HG02884 (cell line): ENCODE results near the gene DAB2.
"Not testable (repeated sequence)": the region's sequence is repeated elsewhere in the genome, so short reads cannot be mapped to it uniquely, and the experiment has no call there.

Experiments used
- ATAC-seq: cut with Tn5 transposase; IDR thresholded peaks from one replicate; pipeline ENCODE4 v1.9.1; 2021; ENCODE audit warnings: mild to moderate bottlenecking, moderate library complexity; ENCODE audit not compliant: unreplicated experiment

Gene DAB2

DNA sequence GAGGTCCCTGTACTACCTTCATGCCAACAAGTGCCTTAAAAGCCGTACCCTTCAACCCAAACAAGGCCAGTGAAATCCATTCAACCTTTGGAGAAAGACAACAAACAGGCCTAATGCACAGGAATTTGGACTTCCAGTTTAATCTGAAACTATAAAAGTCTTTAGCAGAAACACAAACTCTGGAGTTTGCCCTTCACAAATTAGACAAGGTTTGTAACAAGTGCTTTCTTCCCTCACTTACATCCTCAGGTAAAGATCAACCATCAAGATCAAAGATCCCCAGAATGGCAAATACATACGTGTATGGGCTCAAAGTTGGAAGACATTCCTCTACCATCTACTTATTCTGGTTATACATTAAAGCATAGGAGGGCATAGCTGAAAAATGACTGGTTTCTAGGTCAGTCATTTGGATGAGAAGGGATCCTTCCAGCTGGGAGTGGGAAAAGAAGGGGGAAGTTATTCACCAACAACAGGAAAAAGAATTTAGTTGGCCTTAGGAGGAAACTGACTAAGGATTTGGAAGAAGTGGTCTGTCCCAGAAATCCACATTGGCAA is 2.0 kb downstream of the DAB2 start:
- ATAC-seq = no peak

- ATAC-seq = no peak
Measured at GRCh38 chr5:39422036-39422606, 2.7 kb downstream of the DAB2 start.

DNA sequence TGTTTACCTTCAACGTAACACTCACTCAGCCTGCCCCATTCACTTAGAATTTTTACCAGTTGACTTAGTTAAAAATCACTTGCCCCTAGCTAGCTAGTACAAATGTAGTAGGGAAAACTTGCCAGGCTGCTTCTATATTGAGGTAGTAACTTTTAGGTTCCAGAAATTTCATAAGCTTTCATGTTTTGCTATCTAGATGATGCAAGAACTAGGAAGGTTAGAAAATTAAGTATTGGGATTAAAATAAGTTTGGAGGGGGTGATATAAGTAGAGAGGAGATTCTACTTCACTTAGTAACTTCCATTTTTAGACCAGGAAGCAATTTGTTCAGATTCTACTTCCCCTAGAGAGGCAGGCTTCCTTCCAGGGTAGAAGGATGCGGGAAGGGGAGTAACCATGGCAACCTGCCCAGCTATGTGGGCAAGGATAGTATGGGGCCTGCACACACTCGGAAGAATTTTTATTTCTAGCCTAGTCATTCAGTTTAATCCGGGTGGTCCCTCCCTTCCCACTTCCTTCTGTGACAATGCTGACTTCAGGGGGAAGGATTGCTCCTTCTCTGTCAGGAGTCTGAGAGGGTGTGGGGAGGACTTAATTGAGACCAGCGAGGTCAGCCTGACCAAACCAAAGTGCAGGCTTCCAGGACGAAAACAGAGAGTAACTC is 4.2 kb downstream of the DAB2 start:
- ATAC-seq = no peak

DNA sequence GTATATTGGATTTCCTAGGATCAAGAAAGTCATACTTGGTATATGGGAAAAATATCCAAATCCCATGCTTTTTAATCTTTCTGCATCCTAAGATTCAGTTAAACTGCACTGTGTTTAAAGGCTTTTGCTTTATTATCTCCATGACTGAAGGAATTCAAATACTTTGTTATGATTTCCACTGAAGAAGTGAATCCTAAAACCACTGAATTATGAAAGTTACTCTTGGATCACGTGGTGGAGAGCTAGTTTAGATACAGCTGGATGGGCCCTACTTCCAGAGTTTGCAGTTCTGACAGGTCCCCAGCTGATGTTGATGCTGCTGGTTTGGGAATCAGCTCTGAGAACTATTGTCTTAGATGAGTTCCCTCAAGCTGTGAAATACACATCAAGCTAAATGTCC is 5.0 kb downstream of the DAB2 start:
- no peak for ATAC-seq

- no peak for ATAC-seq
Measured at GRCh38 chr5:39417979-39418378, 6.8 kb downstream of the DAB2 start.

GRCh38 chr5:39415201-39415600 is 9.6 kb downstream of the DAB2 start:
- ATAC-seq = no peak

- ATAC-seq = no peak
Measured at GRCh38 chr5:39414426-39414825, 10.4 kb downstream of the DAB2 start.

GRCh38 chr5:39413771-39414170 is 11.0 kb downstream of the DAB2 start:
- ATAC-seq = no peak

DNA sequence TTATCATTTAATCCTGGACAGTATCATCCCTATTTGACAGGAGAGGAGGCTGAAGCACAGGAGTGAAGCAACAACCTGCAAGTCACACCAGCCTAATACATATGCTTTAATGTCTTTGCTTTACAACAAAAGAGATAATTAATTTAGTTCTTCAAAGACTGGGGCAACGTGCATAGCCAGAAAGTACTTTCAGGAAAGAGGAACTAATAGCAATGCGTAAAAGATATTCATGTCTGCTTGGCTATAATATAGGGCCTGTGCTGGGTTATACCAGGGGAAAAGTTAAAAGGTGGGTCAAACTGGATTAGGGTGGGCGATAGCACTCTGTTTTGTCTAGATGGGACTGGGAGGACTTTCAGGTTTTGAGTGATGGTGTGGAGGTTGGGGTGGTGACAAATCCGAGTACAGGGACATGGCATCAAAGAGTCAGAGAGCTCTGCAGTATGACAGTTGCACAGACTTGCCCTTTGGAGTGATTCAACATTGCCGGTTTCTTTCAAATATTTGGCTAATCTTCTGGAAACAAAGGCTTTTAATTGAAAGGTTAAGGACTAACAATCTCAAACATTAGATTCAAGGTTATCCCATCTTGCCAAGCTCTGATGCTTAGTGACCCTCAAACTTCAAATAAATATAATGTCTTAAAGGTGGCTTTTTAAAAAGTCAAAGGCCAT is 11.9 kb downstream of the DAB2 start:
- ATAC-seq = no peak

GRCh38 chr5:39411985-39412384 is 12.8 kb downstream of the DAB2 start:
- no peak for ATAC-seq

DNA sequence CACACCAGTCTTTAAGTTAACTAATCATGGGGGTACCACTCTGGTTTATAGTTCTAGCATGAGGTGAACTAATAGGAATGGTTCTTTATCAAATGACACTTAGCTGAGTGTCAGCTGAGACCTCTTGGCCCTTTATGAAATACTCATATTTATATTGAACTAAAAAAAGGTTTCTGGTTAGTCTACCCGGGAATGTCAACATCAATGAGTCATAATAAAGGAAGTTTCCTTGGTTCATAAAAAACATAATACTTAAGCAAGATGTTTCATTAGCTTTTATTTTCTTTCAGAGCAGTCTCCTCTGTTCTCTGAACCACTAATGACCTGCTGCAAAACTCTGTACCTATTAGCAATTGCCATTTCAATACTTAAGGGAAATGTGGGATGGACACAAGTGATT is 13.7 kb downstream of the DAB2 start:
- ATAC-seq = no peak

DNA sequence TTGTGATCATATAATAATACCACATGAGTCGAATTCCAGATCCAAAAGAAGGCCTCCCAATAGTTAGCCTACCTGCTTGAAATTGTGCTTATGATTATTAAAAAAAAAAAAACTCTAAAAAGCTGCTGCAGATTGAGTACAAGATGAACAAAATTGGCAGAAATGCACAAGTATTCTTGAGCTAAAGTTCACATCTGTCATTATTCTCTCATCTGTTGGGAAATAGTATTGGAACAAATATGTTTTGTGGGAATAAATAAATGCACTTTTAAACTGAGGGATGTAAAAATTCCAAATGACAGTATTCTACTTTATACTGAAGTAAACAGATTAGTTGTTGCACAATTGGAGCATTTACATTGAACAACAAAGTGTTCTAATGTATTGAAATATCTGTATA is 15.7 kb downstream of the DAB2 start:
- ATAC-seq = no peak

DNA sequence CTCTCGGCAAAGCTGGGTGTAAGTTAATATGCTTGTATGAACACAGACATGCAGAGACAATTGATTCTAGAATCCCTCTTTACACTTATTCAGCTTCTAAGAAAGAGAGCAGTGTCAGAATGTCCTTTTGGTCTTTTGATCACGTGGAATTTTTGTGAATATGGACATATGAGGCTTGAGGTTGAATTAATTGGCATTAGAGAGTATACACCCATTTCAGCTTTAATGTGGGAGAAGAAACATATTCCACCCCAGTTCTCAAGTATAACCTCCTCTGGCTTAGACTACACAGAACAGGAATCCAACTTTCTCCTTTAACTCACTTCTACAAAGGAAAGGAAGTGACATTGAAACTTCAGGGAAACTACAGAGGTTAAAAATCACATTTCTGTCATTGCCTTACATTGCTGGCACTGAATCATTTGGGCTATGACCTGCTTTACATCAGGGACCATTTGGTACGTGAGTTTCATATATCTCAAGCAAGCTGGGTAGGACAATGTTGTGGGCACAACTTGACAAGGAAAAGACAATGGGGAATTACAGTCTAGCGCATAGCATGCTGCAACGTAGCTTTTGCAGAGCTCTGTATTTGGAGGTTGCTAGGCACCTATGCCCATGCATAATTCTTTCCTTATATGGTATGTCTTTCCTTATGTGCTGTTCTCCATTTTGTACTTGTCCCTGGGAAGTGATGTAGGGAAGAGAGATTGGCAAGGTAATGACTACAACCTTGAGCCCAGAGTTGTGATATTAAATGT is 19.5 kb downstream of the DAB2 start:
- no peak for ATAC-seq

DNA sequence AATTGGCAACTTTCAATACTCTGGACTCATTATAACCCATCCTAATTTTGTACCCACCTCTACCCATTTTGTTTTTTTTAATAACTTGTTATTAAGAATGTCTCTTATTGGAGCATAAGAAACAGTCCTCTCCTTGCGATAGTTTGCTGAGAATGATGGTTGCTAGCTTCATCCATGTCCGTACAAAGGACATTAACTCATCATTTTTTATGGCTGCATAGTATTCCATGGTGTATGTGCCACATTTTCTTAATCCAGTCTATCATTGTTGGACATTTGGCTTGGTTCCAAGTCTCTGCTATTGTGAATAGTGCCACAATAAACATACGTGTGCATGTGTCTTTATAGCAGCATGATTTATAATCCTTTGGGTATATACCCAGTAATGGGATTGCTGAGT is 21.0 kb downstream of the DAB2 start:
- not testable (repeated sequence) for ATAC-seq

DNA sequence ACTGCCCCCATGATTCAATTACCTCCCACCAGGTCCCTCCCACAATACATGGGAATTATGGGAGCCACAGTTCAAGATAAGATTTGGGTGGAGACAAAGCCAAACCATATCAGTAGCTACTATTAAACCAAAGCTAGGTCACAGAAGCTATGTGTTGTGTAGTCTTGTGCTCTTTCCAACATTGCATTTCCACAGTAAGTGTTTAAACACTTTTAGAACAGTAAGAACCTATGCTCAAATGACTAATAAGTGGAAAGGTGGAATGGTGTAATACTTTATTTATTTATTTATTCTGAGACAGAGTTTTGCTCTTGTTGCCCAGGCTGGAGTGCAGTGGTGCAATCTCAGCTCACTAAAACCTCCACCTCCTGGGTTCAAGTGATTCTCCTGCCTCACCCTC is 22.6 kb downstream of the DAB2 start:
- ATAC-seq = not testable (repeated sequence)

GRCh38 chr5:39400713-39401578 is 23.8 kb downstream of the DAB2 start:
- no peak for ATAC-seq

DNA sequence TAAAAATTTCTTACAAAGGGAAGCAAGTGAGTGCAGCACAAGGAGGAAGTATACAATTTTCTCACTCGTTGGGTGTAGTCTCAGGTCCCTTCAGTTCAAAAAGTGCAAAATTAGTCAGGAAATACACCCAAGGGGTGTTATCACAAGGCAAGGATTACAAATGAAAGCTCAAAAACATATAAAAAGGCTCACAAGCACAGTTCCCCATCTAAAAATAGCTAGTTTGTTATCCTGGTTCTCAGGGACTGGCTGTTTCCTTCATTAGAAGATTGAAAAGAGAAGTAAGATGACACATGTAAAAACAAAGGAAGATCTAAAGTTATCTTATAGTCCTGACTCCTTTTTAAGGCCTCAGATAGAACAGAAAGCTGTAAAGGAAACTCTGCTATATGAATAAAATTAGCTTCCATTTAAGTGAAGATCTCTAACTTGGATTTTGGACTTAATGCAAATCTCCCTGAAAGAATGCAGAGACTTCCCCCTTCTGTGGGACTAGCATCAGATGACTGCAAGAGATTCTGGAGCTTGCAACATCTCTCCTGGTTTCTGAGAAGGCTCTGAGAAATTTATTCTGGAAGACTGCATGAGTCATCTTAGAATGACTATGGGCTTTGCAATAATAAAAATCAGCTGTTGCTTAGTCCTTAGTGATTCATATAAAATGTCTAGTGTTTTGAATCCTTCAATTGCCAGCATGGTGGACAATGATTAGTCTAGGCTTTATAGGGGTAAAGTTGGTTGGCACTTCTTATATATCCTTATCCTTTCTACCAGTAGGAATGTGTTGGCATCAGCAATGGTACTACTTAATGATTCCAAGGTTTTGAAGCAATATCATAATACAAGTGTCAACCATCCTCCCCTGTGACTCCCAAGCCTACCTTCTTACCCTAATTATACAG is 25.4 kb downstream of the DAB2 start:
- no peak for ATAC-seq

DNA sequence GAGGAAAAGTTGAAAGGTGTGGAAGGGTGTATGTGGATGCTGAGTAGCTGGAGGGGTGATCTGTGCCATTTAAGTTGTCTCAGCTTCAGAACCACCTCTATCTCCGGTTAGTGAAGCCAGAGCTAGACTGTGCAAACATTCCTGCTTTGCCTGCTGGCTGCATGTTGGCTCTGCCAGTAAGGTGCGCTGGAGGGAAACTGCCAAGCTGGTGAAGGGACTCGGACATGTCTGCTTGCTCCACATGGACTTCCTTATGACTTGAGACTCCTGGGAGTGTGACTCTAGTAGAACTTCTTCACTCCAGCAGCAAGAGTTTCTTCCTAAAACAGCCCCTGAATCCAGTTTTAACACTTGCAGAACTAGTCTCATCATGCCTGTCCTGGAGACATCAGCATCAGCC is 27.9 kb downstream of the DAB2 start:
- ATAC-seq = no peak

DNA sequence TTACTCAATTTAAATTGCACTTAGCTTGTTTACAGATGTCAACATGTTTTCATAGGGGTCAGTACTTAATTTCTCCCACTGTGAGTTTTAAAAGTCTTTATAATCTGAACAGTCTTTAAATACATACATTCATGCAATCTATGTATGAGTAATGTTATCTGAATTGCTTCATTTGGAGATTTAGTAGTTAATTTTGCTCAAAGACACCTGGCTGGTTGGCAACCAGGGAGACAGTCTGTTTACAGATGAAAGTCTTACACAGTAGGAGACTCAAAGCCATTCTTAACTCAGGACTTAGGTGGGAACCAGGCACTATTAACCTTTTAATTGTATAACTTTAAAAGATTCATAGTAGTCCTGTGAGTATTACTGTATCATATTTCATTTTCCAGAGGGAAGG is 29.3 kb downstream of the DAB2 start:
- ATAC-seq = no peak

GRCh38 chr5:39394946-39395345 is 29.8 kb downstream of the DAB2 start:
- ATAC-seq = no peak
